Right atrium auricular region (tissue), 2 donors: ENCODE measurements around the gene CATSPERD. TPM values are rescaled to one million over a fixed set of nuclear protein-coding genes. Genes with fewer than 3 reads are reported as not detected.
"Not testable (repeated sequence)": the region's sequence is repeated elsewhere in the genome, so short reads cannot be mapped to it uniquely, and the experiment has no call there.

Experiments used
- DNase-seq: peaks from one replicate; pipeline ENCODE4 v3.0.0-alpha.2; 2019; ENCODE audit warnings: low spot score
- H3K27ac ChIP-seq, 2 donors: fragments of 200-600 bp; sonication (generic); 1 replicate in 1 of 2; 2 replicates in 1 of 2; pipeline ENCODE4 v1.5.1; 2016 to 2019
- H3K27me3 ChIP-seq, 2 donors: fragments of 200-600 bp; sonication (generic); one replicate each; pipeline versions ENCODE4 v1.5.1 to v1.6.0; 2017 to 2019
- H3K36me3 ChIP-seq: fragments of 200-600 bp; sonication (generic); one replicate; pipeline ENCODE4 v1.5.1; 2016
- H3K4me1 ChIP-seq, 2 donors: fragments of 200-600 bp; sonication (generic); one replicate each; pipeline versions ENCODE4 v1.5.1 to v1.6.0; 2017 to 2019
- H3K4me3 ChIP-seq, 2 donors: fragments of 200-600 bp; sonication (generic); 1 replicate in 1 of 2; 2 replicates in 1 of 2; pipeline ENCODE4 v1.5.1; 2017 to 2019; ENCODE audit warnings: mild to moderate bottlenecking in 1 of 2, moderate library complexity in 1 of 2
- H3K9me3 ChIP-seq, 2 donors: fragments of 200-600 bp; sonication (generic); one replicate each; pipeline ENCODE4 v1.5.1; 2019
- CTCF ChIP-seq, 2 donors: fragments of 200-600 bp; sonication (generic); IDR thresholded peaks; one replicate each; pipeline ENCODE4 v1.5.1; 2019; ENCODE audit warnings: antibody characterized with exemption in 2 of 2
- total RNA-seq, 2 donors: library from RNA; depleted of rRNA; stranded (reverse); fragments of >200 nt; gene quantifications; one replicate each; pipeline ENCODE4 v1.1.0, GENCODE V29; 2016

The CATSPERD gene
- total RNA-seq, 2 donors from 2014 or later, result not detected

- H3K4me1 ChIP-seq, result no peaks in the 10 kb centered on the region
- no peak for DNase-seq
- TF ChIP-seq CTCF (IDR thresholded peaks at IDR 0.05), result no peak
- no peak overlapping the region for H3K27ac ChIP-seq
- no peaks in the 10 kb centered on the region for H3K36me3 ChIP-seq
- no peak overlapping the region for H3K4me3 ChIP-seq
- H3K9me3 ChIP-seq, result no peaks in the 10 kb centered on the region
- H3K27me3 ChIP-seq, result no peaks in the 10 kb centered on the region
Measured at GRCh38 chr19:5774921-5775320, 54.5 kb downstream of the CATSPERD start.

GRCh38 chr19:5775668-5776309 lies 55.4 kb downstream of the CATSPERD start:
- no peak for TF ChIP-seq CTCF (IDR thresholded peaks at IDR 0.05)
- no peak for DNase-seq
- H3K4me1 ChIP-seq, result no peaks in the 10 kb centered on the region
- H3K4me3 ChIP-seq, result no peak overlapping the region
- no peaks in the 10 kb centered on the region for H3K27me3 ChIP-seq
- H3K27ac ChIP-seq, result no peak overlapping the region
- no peaks in the 10 kb centered on the region for H3K9me3 ChIP-seq
- no peaks in the 10 kb centered on the region for H3K36me3 ChIP-seq

- no peaks in the 10 kb centered on the region for H3K27me3 ChIP-seq
- TF ChIP-seq CTCF (IDR thresholded peaks at IDR 0.05), result no peak
- no peak for DNase-seq
Measured at GRCh38 chr19:5778402-5778801, 58.0 kb downstream of the CATSPERD start.

GRCh38 chr19:5780916-5781315 lies 60.5 kb downstream of the CATSPERD start:
- H3K4me1 ChIP-seq, H3K4me3 ChIP-seq, H3K27ac ChIP-seq, H3K27me3 ChIP-seq, DNase-seq, H3K9me3 ChIP-seq: not testable (repeated sequence)
- peaks cover 17% of the 10 kb centered on the region for H3K36me3 ChIP-seq

More at GRCh38 chr19:5778402-5778801, 58.0 kb downstream of the CATSPERD start:
- Histone ChIP-seq H3K36me3 (no peaks in the 10 kb centered on the region), H3K27ac (no peak overlapping the region), H3K4me3 (no peak overlapping the region), H3K9me3 (no peaks in the 10 kb centered on the region), H3K4me1 (no peaks in the 10 kb centered on the region)

GRCh38 chr19:5782322-5782721 lies 61.9 kb downstream of the CATSPERD start:
- DNase-seq, result no peak
- Histone ChIP-seq H3K27me3 (no peaks in the 10 kb centered on the region), H3K27ac (no peak overlapping the region), H3K9me3 (no peaks in the 10 kb centered on the region), H3K36me3 (peaks cover 31% of the 10 kb centered on the region), H3K4me3 (no peak overlapping the region), H3K4me1 (no peaks in the 10 kb centered on the region)
- TF ChIP-seq CTCF (IDR thresholded peaks at IDR 0.05), result no peak

GRCh38 chr19:5782945-5783919 lies 62.8 kb downstream of the CATSPERD start:
- Histone ChIP-seq H3K4me3 (no peak overlapping the region), H3K36me3 (peaks cover 40% of the 10 kb centered on the region), H3K27ac (no peak overlapping the region), H3K27me3 (no peaks in the 10 kb centered on the region), H3K4me1 (no peaks in the 10 kb centered on the region), H3K9me3 (no peaks in the 10 kb centered on the region)
- DNase-seq, result no peak
- TF ChIP-seq CTCF (IDR thresholded peaks at IDR 0.05), result no peak
